Smooth muscle cell (in vitro differentiated cells): ENCODE data around the gene ZMIZ1. TPM values are rescaled to one million over a fixed set of nuclear protein-coding genes. Genes with fewer than 3 reads are reported as not detected.

Experiments
- DNase-seq: peaks from one replicate; lab custom pipeline; 2025; ENCODE audit not compliant: unreplicated experiment; lab: John Stamatoyannopoulos, UW
- H2AFZ ChIP-seq: fragments of 200-600 bp; sonication (generic); 2 replicates; pipeline ENCODE4 v1.6.0; 2016; ENCODE audit warnings: antibody characterized with exemption, low read depth, mild to moderate bottlenecking
- H3F3A ChIP-seq: fragments of 200-600 bp; sonication (generic); 2 replicates; pipeline ENCODE4 v1.6.0; 2017; ENCODE audit warnings: antibody characterized with exemption, low read depth
- H3K27ac ChIP-seq: fragments of 200-600 bp; sonication (generic); 2 replicates; pipeline ENCODE4 v1.5.1; 2016; ENCODE audit warnings: low read depth, mild to moderate bottlenecking
- H3K27me3 ChIP-seq: fragments of 200-600 bp; sonication (generic); 2 replicates; pipeline ENCODE4 v1.6.1; 2016; ENCODE audit warnings: low read depth, mild to moderate bottlenecking
- H3K36me3 ChIP-seq: fragments of 200-600 bp; sonication (generic); 2 replicates; pipeline ENCODE4 v1.5.1; 2016; ENCODE audit warnings: low read depth
- H3K4me1 ChIP-seq: fragments of 200-600 bp; sonication (generic); 2 replicates; pipeline ENCODE4 v1.5.1; 2016; ENCODE audit warnings: low read depth
- H3K4me2 ChIP-seq: fragments of 200-600 bp; sonication (generic); 2 replicates; pipeline ENCODE4 v1.6.0; 2016; ENCODE audit warnings: mild to moderate bottlenecking
- H3K4me3 ChIP-seq: fragments of 200-600 bp; sonication (generic); 2 replicates; pipeline ENCODE4 v1.5.1; 2016; ENCODE audit warnings: mild to moderate bottlenecking
- H3K79me2 ChIP-seq: fragments of 200-600 bp; sonication (generic); 2 replicates; pipeline ENCODE4 v1.6.0; 2016; ENCODE audit warnings: low read depth, mild to moderate bottlenecking
- H3K9ac ChIP-seq: fragments of 200-600 bp; sonication (generic); 2 replicates; pipeline ENCODE4 v1.6.0; 2016; ENCODE audit warnings: low read depth
- H3K9me3 ChIP-seq: fragments of 200-600 bp; sonication (generic); replicated peaks from 2 replicates; pipeline ENCODE4 v1.5.1; 2016; ENCODE audit warnings: low read depth
- H4K20me1 ChIP-seq: fragments of 200-600 bp; sonication (generic); 2 replicates; pipeline ENCODE4 v1.6.0; 2016; ENCODE audit warnings: low read depth
- WGBS: methylation state at CpG from one replicate; pipeline ENCODE4 v1.1.7; 2016; ENCODE audit warnings: low lambda C conversion rate; 5-methylcytosine and 5-hydroxymethylcytosine counted together
- polyA plus RNA-seq: library from polyadenylated mRNA; unstranded; fragments of >200 nt; fragmentation: Nextera tagmentation; extraction: Ambion mirVana; gene quantifications from 2 replicates; pipeline ENCODE4 v1.2.1, GENCODE V29; 2016
- total RNA-seq: library from RNA; depleted of rRNA; stranded (reverse); fragments of >200 nt; gene quantifications from 2 replicates; pipeline ENCODE4 v1.2.3, GENCODE V29; 2014
- TF ChIP-seq, protein P1 (sequence below): fragments of 200-600 bp; sonication (generic); IDR thresholded peaks from 2 replicates; pipeline ENCODE4 v1.5.1; 2017; ENCODE audit warnings: borderline replicate concordance, mild to moderate bottlenecking, antibody characterized with exemption; ENCODE audit not compliant: insufficient read depth, poor library complexity, severe bottlenecking

Gene ZMIZ1
- total and polyA plus RNA-seq, 2 experiments from 2014 or later: 24.2 to 31.3 TPM

DNA sequence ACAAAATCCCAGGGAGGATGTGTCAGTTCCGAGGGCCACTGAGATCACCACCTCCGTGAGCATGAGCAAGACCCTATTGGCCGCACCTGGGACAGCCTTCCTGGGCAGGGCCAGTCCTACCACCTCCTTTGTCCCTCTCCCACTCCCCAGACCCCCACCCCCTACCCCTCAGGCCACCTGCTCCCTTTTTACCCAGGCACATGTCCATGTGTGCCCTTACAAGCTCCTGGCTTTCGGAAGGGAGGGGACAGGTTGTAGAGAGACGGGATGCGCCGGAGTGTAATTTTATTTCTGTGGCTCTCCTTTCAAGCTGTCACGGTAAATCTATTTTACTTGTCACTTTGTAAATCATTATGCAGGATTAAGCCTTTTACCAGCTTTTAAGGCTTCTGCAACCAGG is 20.9 kb downstream of the ZMIZ1 start:
- H3K9ac ChIP-seq: no peak overlapping the region
- H3K4me1 ChIP-seq: no peaks in the 10 kb centered on the region
- TF ChIP-seq, protein P1, sequence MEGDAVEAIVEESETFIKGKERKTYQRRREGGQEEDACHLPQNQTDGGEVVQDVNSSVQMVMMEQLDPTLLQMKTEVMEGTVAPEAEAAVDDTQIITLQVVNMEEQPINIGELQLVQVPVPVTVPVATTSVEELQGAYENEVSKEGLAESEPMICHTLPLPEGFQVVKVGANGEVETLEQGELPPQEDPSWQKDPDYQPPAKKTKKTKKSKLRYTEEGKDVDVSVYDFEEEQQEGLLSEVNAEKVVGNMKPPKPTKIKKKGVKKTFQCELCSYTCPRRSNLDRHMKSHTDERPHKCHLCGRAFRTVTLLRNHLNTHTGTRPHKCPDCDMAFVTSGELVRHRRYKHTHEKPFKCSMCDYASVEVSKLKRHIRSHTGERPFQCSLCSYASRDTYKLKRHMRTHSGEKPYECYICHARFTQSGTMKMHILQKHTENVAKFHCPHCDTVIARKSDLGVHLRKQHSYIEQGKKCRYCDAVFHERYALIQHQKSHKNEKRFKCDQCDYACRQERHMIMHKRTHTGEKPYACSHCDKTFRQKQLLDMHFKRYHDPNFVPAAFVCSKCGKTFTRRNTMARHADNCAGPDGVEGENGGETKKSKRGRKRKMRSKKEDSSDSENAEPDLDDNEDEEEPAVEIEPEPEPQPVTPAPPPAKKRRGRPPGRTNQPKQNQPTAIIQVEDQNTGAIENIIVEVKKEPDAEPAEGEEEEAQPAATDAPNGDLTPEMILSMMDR: no peak

DNA sequence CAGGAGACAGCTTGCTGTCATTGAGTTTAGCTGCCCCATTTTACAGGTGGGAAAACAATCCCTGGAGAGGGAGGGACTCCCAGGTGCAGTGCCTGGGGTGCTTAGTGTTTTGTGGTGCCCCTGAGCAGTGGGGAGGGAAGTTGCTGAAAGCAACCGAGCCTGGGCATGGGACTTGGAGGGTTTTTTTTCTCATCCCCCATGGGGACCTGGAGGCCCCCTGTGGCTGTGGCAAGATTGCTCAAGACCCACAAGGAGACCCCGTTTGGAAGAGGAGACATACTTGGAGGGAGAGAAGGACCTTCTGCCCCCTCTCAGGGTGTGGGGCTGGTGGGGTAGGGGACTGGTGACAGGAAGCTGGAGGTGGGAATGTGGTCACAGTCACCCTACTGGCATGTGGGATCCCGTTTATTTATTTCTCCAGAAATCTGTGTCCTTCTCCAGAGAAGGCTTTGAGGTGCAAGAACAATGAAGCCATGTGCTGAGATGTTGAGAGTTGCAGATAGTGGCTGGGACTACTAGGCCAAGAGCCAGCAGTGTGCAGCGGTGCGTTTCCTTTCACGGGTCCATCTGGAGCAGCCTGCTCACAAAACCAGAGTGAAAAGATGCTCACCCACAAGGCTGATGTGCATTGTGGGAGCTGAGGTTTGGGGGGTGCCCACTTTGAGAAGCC is 21.5 kb downstream of the ZMIZ1 start:
- Histone ChIP-seq H3K79me2 (peaks cover 100% of the 10 kb centered on the region), H4K20me1 (peaks cover 100% of the 10 kb centered on the region), H3K27ac (peak overlapping the region; percentile 22), H3K4me2 (peak overlapping the region; percentile 24), H3K4me3 (no peak overlapping the region), H3K4me1 (no peaks in the 10 kb centered on the region), H3K9ac (no peak overlapping the region), H3K9me3 (no peaks in the 10 kb centered on the region), H3K36me3 (no peaks in the 10 kb centered on the region), H3F3A (no peaks in the 10 kb centered on the region), H2AFZ (no peak overlapping the region), H3K27me3 (no peaks in the 10 kb centered on the region)
- TF ChIP-seq, protein P1: no peak
- no peak for DNase-seq
- WGBS: 45% methylated on average over 6 of the region's 6 CpGs

More for the DNA sequence above, 20.9 kb downstream of the ZMIZ1 start:
- Histone ChIP-seq H3K4me3 (no peak overlapping the region), H3K79me2 (peaks cover 100% of the 10 kb centered on the region), H3K27ac (no peak overlapping the region), H2AFZ (no peak overlapping the region), H4K20me1 (peaks cover 100% of the 10 kb centered on the region), H3K36me3 (no peaks in the 10 kb centered on the region), H3F3A (no peaks in the 10 kb centered on the region), H3K9me3 (no peaks in the 10 kb centered on the region), H3K27me3 (no peaks in the 10 kb centered on the region), H3K4me2 (no peak overlapping the region)
- 85% methylated on average over 8 of the region's 8 CpGs for WGBS
- no peak for DNase-seq

GRCh38 chr10:79092292-79092896 is 23.6 kb downstream of the ZMIZ1 start:
- WGBS: 86% methylated on average over 10 of the region's 10 CpGs
- TF ChIP-seq, protein P1: no peak

More at GRCh38 chr10:79092292-79092896, 23.6 kb downstream of the ZMIZ1 start:
- Histone ChIP-seq H3K79me2 (peaks cover 100% of the 10 kb centered on the region), H3K4me1 (no peaks in the 10 kb centered on the region), H2AFZ (no peak overlapping the region), H4K20me1 (peaks cover 100% of the 10 kb centered on the region), H3K9me3 (no peaks in the 10 kb centered on the region), H3K27me3 (no peaks in the 10 kb centered on the region), H3K36me3 (no peaks in the 10 kb centered on the region), H3K9ac (no peak overlapping the region), H3K4me2 (no peak overlapping the region), H3F3A (no peaks in the 10 kb centered on the region), H3K4me3 (no peak overlapping the region), H3K27ac (no peak overlapping the region)
- no peak for DNase-seq
